ENCODE results near the gene INVS.

GRCh38 chr9:100098046-100098886, 777 bp upstream of the INVS start:
- TF ChIP-seq, protein P1, sequence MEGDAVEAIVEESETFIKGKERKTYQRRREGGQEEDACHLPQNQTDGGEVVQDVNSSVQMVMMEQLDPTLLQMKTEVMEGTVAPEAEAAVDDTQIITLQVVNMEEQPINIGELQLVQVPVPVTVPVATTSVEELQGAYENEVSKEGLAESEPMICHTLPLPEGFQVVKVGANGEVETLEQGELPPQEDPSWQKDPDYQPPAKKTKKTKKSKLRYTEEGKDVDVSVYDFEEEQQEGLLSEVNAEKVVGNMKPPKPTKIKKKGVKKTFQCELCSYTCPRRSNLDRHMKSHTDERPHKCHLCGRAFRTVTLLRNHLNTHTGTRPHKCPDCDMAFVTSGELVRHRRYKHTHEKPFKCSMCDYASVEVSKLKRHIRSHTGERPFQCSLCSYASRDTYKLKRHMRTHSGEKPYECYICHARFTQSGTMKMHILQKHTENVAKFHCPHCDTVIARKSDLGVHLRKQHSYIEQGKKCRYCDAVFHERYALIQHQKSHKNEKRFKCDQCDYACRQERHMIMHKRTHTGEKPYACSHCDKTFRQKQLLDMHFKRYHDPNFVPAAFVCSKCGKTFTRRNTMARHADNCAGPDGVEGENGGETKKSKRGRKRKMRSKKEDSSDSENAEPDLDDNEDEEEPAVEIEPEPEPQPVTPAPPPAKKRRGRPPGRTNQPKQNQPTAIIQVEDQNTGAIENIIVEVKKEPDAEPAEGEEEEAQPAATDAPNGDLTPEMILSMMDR (IDR thresholded peaks at IDR 0.05; ENCODE audit: low read length), result no peak
- TF ChIP-seq EZH2 (optimal IDR thresholded peaks at IDR 0.05; ENCODE audit: low read depth, low read length), result no peak
- no peak for TF ChIP-seq EZH2phosphoT487 (IDR thresholded peaks at IDR 0.05; ENCODE audit: low read length)
